Activated CD4-positive, alpha-beta T cell treated with anti-CD3 and anti-CD28 coated beads for 24 hours (primary cell): ENCODE results near the gene CORO1C.
"Not testable (repeated sequence)": the region's sequence is repeated elsewhere in the genome, so short reads cannot be mapped to it uniquely, and the experiment has no call there.

Experiments
- DNase-seq, 2 donors: peaks; one replicate each; pipeline ENCODE4 v3.0.0-alpha.2; 2020; ENCODE audit warnings: low read depth in 2 of 2

The CORO1C gene

GRCh38 chr12:108633534-108634248, 97.6 kb downstream of the CORO1C start, which contains the start of gene SELPLG:
SELPLG (minus strand) TSS chr12:108633894; CDS start chr12:108624307, 9,587 bp downstream.
- peak; percentile 61 to 68 for DNase-seq

- no peak for DNase-seq
Observed at GRCh38 chr12:108633081-108633533, 98.2 kb downstream of the CORO1C start.

- DNase-seq = not testable (repeated sequence)
Observed at GRCh38 chr12:108631261-108631660, 100.1 kb downstream of the CORO1C start.

DNA sequence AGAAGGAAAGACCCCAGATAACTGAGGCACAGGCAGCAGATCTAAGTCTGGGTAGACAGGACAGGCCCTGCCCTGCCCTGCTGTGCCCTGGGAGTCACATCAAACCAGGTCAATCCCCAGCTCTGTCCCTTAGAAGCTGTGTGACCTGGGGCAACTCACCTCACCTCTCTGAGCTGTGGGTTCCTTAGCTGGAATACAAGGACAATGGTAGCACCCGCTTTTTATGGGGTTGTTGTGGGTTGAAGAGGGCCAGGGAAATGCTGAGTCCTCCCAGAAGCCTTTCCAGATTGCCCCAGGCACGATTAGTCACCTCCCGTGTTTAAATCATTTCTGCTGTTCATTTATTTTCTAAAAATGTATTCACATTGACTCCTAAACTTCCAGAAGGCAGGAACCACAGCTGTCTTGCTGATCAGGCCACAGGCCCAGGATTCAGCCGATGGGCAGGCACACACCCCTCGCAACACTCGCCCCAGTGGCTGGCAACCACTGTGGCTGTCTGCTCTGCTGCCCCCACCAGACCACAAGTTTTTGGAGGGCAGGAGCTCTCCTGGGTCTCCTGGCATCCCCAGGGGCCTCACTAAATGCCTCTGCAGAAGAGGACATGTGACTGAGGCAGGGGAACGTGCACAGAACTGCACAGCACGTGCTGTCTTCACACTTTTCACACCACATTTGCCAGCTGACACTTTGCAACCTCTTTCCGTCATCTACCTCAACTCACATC, 100.7 kb downstream of the CORO1C start:
- DNase-seq = no peak

GRCh38 chr12:108629824-108630476, 101.4 kb downstream of the CORO1C start:
- DNase-seq = peak in 1 of 2 donors; percentile 50

DNA sequence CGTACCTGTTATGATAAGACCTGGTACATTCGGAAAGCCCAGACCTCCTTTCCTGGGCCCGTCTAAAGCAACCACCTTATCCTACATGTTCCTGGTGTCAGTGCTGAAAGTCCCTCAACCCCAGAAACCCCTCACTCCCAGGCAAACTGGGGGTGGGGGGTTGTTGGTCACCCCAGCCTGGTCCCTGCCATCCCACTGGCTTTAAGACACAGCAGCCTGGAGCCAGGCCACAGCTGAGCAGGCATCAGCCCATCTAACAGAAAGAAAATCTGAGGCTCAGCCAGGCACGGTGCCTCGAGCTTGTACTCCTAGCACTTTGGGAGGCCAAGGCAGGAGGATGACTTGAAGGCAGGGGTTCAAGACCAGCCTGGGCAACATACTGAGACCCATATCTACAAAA, 102.2 kb downstream of the CORO1C start:
- no peak for DNase-seq

GRCh38 chr12:108627134-108627920, 104.0 kb downstream of the CORO1C start:
- no peak for DNase-seq

DNA sequence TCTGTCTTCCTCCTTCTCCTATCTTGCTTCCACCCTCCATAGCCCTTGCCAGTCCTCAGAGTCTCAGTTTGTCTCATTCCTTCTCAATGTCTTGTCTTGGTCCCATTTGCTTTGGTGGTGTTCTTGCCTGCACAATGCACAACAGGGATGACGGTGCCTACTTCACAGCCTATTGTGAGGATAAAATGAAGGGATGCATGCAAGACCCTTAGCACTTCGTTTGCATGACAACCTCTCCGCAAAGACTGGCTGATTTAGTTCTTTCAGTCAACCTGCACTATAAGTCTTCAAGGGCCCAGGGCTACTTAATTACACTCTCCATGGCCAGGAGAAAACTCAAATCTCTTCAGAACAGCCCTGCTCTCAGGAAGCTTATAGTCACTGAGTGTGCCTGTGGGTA, 106.1 kb downstream of the CORO1C start:
- no peak for DNase-seq

DNA sequence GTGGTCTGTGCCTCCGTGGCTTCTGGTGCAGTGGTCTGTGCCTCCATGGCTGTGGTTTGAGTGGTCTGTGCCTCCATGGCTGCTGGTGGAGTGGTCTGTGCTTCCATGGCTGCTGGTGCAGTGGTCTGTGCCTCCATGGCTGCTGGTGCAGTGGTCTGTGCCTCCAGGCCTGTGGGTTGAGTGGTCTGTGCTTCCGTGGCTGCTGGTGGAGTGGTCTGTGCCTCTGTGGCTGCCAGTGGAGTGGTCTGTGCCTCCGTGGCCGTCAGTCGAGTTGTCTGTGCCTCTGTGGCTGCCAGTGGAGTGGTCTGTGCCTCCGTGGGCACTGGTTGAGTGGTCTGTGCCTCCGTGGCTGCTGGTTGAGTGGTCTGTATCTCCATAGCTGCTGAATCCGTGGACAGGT, 107.7 kb downstream of the CORO1C start:
- DNase-seq = no peak

GRCh38 chr12:108622921-108623514, 108.3 kb downstream of the CORO1C start:
- no peak for DNase-seq

DNA sequence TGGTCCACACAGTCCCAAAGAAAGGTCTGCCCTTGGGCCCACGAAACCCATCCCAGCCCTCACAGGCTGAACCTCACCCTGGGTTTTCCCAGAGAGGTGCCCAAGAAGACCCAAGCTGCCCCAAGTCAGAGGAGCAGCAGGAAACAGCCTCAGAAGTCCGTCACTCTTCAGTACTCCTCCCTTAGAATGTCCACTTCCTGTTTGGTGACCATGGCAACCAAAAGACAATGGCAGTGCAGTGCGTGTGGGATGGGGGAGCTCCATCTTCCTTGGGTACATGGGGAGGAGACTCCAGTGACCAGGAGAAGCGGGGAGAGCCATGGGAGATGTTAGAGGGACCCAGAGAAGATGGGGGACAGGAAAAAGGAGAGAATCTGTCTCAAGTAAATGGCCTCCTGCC, 108.9 kb downstream of the CORO1C start:
- DNase-seq = no peak

- DNase-seq = no peak
Observed at GRCh38 chr12:108621161-108621560, 110.2 kb downstream of the CORO1C start.

DNA sequence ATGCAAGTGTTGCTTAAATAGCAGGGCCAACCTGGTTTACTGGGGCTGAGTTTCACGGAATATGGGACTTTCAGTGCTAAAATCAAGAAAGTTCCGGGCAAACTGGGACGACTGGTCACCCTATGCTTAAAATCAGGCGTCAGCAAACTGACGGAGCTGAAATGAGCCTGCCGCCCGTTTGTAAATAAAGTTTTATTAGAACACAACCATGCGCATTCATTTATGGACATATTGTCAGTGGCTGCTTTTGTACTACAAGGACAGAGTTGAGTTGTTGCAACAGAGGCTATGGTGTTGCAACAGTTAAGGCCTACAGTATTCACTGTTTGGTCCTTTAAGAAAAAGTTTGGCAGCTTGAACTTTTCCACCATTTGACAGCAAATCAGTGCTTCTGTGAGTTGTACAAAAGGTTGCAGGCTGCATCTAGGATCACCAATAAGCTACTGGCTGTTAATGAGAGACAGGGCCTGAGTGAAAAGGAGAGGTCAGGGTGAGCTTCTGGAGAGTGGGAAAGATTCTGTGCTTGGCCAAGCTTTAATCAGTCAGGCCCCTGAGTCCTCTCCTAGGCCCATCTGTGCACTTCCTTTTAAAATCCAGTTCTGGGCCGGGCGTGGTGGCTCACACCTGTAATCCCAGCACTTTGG, 111.0 kb downstream of the CORO1C start:
- no peak for DNase-seq

DNA sequence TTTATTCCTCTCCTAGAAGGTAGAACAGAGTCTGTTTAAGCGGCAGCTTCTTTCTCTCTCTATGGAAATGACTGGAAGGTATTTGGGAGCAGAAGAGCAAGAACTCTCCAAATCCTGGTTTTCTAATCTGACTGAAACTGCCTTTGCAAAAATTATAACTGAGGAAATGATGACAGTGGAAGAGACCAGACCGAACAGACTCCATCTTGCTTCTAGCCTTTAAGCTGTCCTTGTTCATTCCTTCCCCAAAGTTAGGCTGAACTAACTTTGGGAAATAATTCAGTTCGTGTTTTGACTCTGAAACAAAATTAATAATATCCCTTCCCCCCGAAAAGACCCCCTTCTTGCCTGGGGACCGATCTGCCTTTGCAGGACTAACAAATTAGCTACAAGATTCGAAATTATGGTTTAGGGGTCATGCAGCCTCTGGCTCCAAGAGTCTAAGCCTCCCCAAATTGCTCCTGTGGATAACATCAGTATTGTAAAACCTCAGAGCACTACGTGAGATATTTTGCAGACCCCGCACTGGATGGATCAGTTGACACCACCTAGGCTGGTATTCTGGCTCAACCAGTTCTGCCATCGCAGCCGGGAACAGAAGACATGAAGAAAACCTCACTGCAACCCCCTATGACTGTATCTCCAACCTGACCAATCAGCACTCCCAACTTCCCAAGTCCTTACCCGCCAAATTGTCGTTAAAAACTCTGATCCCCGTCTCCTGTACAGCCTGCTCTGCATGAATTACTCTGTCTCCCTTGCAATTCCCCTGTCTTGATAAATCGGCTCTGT, 111.8 kb downstream of the CORO1C start:
- DNase-seq = no peak

DNA sequence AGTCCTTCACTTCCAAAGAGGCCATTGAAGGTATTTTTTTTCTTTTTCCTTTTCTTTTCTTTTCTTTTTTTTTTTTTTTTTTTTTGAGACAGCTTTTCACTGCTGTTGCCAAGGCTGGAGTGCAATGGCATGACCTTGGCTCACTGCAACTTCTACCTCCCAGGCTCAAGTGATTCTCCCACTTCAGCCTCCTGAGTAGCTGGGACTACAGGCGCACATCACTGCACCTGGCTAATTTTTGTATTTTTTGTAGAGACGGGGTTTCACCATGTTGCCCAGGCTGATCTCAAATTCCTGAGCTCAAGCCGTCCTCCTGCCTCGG, 112.4 kb downstream of the CORO1C start:
- not testable (repeated sequence) for DNase-seq

GRCh38 chr12:108618079-108618952, 113.0 kb downstream of the CORO1C start:
- DNase-seq = peak; percentile 63 to 71

GRCh38 chr12:108616941-108617858, 114.1 kb downstream of the CORO1C start:
- DNase-seq = peak; percentile 63 to 67

- no peak for DNase-seq
Observed at GRCh38 chr12:108616359-108616758, 115.0 kb downstream of the CORO1C start.
